Activated CD4-positive, alpha-beta memory T cell treated with anti-CD3 and anti-CD28 coated beads for 36 hours (primary cell): Measurements from ENCODE around the gene EEA1. TPM values are rescaled to one million over a fixed set of nuclear protein-coding genes. Genes with fewer than 3 reads are reported as not detected.

Experiments used
- CTCF ChIA-PET: fragments of 350-600 bp; sonication (Branson Sonifier 250); formaldehyde crosslinking; loops from one replicate; lab custom pipeline; 2021; ENCODE audit warnings: antibody characterized with exemption, inconsistent platforms; lab: Charles Lee
- POLR2A ChIA-PET: fragments of 350-600 bp; sonication (Branson Sonifier 250); formaldehyde crosslinking; loops from one replicate; lab custom pipeline; 2021; ENCODE audit warnings: antibody characterized with exemption; lab: Charles Lee
- DNase-seq: peaks from one replicate; pipeline ENCODE4 v3.0.0-alpha.2; 2020
- H3K27ac Mint-ChIP-seq: one replicate; pipeline ENCODE4 v1.8.0; 2021; ENCODE audit warnings: mixed read lengths
- H3K27me3 Mint-ChIP-seq: one replicate; pipeline ENCODE4 v1.8.0; 2021; ENCODE audit warnings: mixed read lengths
- H3K36me3 Mint-ChIP-seq: one replicate; pipeline ENCODE4 v1.8.0; 2021; ENCODE audit warnings: mixed read lengths
- H3K4me1 Mint-ChIP-seq: one replicate; pipeline ENCODE4 v1.8.0; 2021; ENCODE audit warnings: low read depth, mixed read lengths
- H3K4me3 Mint-ChIP-seq: one replicate; pipeline ENCODE4 v1.8.0; 2021; ENCODE audit warnings: mild to moderate bottlenecking, mixed read lengths
- H3K9me3 Mint-ChIP-seq: one replicate; pipeline ENCODE4 v1.8.0; 2021; ENCODE audit warnings: mixed read lengths
- intact Hi-C: fragments of 100-400 bp; cut with micrococcal nuclease; formaldehyde crosslinking; loops from one replicate; pipeline ENCODE4 v1.15.1; 2023
- total RNA-seq, 2 experiments: library from RNA; stranded (reverse); gene quantifications; one replicate each; pipeline ENCODE4 v1.2.3, GENCODE V29; 2021

Gene EEA1
- total RNA-seq, 2 experiments from 2014 or later, result 17.5 to 17.7 TPM

DNA sequence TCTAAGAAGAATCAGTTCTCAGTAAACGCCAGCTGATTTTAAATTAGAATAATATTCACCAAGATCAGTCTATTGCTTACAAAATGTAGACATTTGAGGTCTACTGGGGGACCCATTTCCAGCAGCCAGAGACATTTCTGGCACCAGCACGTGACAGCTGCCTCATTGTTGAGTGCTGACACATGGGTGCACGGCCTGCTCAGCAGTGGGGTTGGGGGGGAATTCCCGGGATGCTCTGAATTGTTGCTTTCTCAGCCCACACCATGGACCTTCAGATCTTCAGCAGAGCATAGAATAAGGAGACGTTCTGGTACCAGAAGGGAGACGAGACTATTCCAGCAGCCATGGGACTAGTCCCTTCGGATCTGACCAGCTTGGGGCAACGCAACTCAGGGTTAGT, 208.0 kb downstream of the EEA1 start:
- Mint-ChIP-seq H3K9me3 (peaks cover 10% of the 10 kb centered on the region), H3K27ac (no peak overlapping the region), H3K36me3 (no peaks in the 10 kb centered on the region), H3K27me3 (peaks cover 8% of the 10 kb centered on the region), H3K4me3 (no peak overlapping the region), H3K4me1 (no peaks in the 10 kb centered on the region)
- intact Hi-C loops, result no loop called here
- no peak for DNase-seq
- ChIA-PET CTCF (no interaction called here), POLR2A (no interaction called here)

Other genes starting within 250 kb of the EEA1 start
- gene PLEKHG7, start 226.3 kb downstream of the EEA1 start, total RNA-seq, result not detected